Measurements from ENCODE around the gene OPTC.

Gene OPTC

DNA sequence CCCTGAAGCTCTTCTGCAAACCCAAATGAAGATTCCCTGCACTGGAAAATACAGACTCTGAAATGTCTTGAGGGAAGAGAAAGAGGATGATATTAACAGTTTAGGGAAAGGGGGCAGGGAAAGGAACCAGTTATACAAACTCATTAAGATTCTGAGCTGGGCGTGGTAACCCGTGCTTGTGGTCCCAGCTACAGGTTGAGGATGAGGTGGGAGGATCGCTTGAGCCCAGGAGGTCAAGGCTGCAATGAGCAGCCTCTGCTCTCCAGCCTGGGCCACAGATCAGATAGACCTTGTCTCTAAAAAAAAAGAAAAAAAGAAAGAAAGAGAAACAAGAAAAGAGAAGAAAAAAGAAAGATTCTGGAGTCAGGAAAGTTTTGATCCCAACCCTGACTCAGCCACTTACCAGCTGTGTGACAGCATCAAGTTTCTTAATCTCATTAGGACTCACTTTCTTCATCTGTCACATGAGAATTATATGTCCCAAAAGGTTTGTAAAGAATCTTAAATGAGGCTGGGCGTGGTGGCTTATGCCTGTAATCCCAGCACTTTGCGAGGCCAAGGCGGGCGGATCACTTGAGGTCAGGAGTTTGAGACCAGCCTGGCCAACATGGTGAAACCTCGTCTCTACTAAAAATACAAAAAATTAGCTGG is 53.9 kb downstream of the OPTC start:
- no peak overlapping the region for H3K4me3 ChIP-seq (ENCODE audit: low read depth, low read length)
- TF ChIP-seq, protein P1, sequence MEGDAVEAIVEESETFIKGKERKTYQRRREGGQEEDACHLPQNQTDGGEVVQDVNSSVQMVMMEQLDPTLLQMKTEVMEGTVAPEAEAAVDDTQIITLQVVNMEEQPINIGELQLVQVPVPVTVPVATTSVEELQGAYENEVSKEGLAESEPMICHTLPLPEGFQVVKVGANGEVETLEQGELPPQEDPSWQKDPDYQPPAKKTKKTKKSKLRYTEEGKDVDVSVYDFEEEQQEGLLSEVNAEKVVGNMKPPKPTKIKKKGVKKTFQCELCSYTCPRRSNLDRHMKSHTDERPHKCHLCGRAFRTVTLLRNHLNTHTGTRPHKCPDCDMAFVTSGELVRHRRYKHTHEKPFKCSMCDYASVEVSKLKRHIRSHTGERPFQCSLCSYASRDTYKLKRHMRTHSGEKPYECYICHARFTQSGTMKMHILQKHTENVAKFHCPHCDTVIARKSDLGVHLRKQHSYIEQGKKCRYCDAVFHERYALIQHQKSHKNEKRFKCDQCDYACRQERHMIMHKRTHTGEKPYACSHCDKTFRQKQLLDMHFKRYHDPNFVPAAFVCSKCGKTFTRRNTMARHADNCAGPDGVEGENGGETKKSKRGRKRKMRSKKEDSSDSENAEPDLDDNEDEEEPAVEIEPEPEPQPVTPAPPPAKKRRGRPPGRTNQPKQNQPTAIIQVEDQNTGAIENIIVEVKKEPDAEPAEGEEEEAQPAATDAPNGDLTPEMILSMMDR (IDR thresholded peaks at IDR 0.05; ENCODE audit: insufficient read depth, low read depth, low read length, missing control alignments), result no peak

DNA sequence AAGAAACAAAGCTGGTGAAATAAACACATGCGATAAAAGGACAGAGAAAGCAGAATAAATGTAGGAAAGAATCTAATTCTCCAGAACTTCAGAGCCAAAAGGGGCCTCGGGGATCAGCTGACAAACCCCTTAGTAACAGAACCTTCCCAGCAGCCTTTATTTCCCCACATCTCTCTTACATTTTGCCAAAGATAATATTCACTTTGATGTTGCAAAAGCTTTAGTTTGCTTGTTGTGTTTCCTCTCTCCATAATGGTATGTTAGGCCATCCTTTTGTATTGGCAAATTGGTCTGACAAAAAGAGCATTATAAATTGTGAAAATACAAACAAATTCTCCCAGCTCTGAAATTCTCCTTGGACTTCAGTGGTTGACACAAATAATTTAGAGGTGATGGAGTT is 54.9 kb downstream of the OPTC start:
- H3K4me3 ChIP-seq (ENCODE audit: low read depth, low read length), result no peak overlapping the region
- DNase-seq (ENCODE audit: low read depth), result no peak
- TF ChIP-seq, protein P1 (IDR thresholded peaks at IDR 0.05; ENCODE audit: insufficient read depth, low read depth, low read length, missing control alignments), result no peak

More for the DNA sequence above, 53.9 kb downstream of the OPTC start:
- DNase-seq (ENCODE audit: low read depth), result no peak

DNA sequence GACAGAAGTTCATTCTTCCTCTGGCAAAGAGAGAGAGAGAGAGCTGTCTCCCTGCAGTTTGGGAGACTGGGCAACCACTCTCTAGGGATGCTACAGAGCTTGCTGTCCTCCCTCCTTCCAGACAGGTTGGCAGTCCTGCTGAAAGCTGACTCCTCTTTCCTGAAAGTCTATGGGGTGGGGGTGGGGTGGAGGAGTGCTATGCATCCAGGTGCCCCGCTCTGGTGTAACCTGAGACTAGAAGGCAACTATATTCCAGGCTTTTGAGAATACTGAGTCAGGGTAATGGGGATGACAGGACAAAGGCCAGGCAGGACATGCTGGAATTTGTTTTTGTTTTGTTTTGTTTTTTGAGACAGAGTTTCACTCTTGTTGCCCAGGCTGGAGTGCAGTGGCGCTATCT is 55.4 kb downstream of the OPTC start:
- TF ChIP-seq, protein P1 (IDR thresholded peaks at IDR 0.05; ENCODE audit: insufficient read depth, low read depth, low read length, missing control alignments), result no peak
- H3K4me3 ChIP-seq (ENCODE audit: low read depth, low read length), result no peak overlapping the region
- DNase-seq (ENCODE audit: low read depth), result no peak

DNA sequence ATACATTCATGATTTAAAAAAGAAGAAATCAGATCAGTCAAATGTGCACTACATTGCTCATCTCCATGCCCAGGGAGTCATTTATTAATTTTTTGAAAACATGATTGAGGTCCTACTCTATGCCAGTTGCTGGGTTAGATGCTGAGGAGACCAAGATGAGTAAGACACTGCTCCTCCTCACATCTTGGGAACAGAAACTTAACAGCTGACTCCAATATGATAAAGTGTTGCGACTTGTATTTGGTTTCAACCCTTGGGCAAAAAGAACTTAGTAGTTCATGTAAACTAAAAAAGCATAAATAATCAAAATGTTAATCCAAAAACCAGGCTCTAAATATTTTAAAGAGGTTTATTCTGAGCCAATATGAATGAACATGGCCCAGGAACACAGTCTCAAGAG is 56.9 kb downstream of the OPTC start:
- no peak for DNase-seq (ENCODE audit: low read depth)
- TF ChIP-seq, protein P1 (IDR thresholded peaks at IDR 0.05; ENCODE audit: insufficient read depth, low read depth, low read length, missing control alignments), result no peak

DNA sequence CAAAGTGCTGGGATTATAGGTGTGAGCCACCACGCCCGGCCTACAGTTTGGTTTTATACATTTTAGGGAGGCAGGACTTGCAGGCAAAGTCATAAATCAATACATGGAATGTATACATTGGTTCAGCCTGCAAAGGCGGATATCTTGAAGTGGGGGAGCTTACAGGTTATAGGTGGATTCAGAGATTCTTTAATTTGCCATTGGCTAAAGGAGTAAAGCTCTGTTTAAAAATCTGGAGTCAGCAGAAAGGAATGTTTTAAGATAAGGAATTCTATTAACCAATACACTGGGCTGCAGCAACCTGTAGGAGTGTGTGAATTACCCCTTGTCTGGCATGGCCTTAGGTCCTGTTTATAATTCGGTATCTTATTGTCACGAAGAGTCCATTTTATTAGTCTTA is 57.6 kb downstream of the OPTC start:
- no peak for DNase-seq (ENCODE audit: low read depth)
- TF ChIP-seq, protein P1 (IDR thresholded peaks at IDR 0.05; ENCODE audit: insufficient read depth, low read depth, low read length, missing control alignments), result no peak

More for the DNA sequence above, 56.9 kb downstream of the OPTC start:
- H3K4me3 ChIP-seq (ENCODE audit: low read depth, low read length), result no peak overlapping the region

DNA sequence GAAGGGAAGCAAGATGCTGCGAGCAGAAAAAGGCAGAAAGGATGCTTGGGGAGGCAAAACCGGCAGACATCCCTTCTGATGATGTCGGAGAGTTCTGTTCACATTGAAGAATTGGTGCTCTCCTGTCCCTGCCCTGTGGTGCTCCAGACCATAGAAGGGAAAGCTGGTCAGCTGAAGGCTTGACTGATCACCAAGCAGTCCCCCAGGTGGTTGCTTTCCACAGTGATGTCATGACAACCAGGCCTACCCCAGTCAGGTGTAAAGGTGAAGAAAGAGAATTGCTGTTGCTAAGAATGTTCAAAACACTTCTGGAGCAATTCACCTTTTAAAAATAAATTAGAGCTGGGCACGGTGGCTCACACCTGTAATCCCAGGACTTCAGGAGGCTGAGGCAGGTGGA is 59.5 kb downstream of the OPTC start:
- TF ChIP-seq, protein P1 (IDR thresholded peaks at IDR 0.05; ENCODE audit: insufficient read depth, low read depth, low read length, missing control alignments), result no peak
- H3K4me3 ChIP-seq (ENCODE audit: low read depth, low read length), result no peak overlapping the region
- DNase-seq (ENCODE audit: low read depth), result no peak

More for the DNA sequence above, 57.6 kb downstream of the OPTC start:
- H3K4me3 ChIP-seq (ENCODE audit: low read depth, low read length), result no peak overlapping the region

DNA sequence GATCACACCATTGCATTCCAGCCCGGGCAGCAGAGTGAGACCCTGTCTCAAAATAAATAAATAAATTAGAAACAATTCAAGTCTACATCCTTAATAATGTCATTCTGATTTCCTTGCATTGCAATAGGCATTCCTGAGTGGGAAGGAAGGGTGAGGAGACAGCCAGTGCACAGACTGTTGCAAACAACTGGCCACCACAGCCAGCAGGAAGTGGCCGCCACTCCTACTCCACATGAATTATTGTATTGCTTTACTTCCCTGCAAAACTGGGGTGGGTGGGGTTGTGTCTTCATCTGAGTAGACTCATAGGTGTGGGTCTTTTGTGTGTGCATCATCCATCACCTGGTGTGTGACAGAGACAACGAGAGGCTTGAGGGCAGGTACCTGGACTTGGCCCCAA is 60.1 kb downstream of the OPTC start:
- DNase-seq (ENCODE audit: low read depth), result no peak
- TF ChIP-seq, protein P1 (IDR thresholded peaks at IDR 0.05; ENCODE audit: insufficient read depth, low read depth, low read length, missing control alignments), result no peak
- H3K4me3 ChIP-seq (ENCODE audit: low read depth, low read length), result no peak overlapping the region
